GM12891 (cell line): ENCODE results near the gene CLDN3.

Source experiments
- DNase-seq: peaks from one replicate; pipeline ENCODE4 v3.0.0; 2011; ENCODE audit warnings: low spot score; ENCODE audit not compliant: insufficient read length
- FAIRE-seq: peaks from 2 replicates; lab custom pipeline; 2011; peaks lifted over from hg19 to GRCh38; lab: Jason Lieb, UNC
- PAX5 ChIP-seq: IDR thresholded peaks from 2 replicates; pipeline ENCODE4 v1.6.1; 2011; ENCODE audit warnings: low read length, moderate library complexity, mild to moderate bottlenecking; ENCODE audit not compliant: insufficient read depth, severe bottlenecking
- POLR2A ChIP-seq: IDR thresholded peaks from 2 replicates; pipeline ENCODE4 v1.6.1; 2011; ENCODE audit warnings: low read depth, low read length, control low read depth
- POLR2AphosphoS5 ChIP-seq: IDR thresholded peaks from 2 replicates; pipeline ENCODE4 v1.6.1; 2011; ENCODE audit warnings: low read depth, low read length, control low read depth
- POU2F2 ChIP-seq: IDR thresholded peaks from 2 replicates; pipeline ENCODE4 v1.6.1; 2011; ENCODE audit warnings: low read depth, mild to moderate bottlenecking, control low read depth, low read length, moderate library complexity
- SPI1 ChIP-seq: IDR thresholded peaks from 2 replicates; pipeline ENCODE4 v1.6.1; 2011; ENCODE audit warnings: low read depth, low read length, control low read depth
- TAF1 ChIP-seq: IDR thresholded peaks from 2 replicates; pipeline ENCODE4 v1.6.1; 2011; ENCODE audit warnings: low read depth, low read length, control low read depth

The CLDN3 gene

GRCh38 chr7:73719806-73720169 lies 50.3 kb downstream of the CLDN3 start:
- FAIRE-seq (no peak), DNase-seq (no peak)
- no peak for TF ChIP-seq POLR2A
- TF ChIP-seq POU2F2: no peak
- no peak for TF ChIP-seq TAF1
- TF ChIP-seq PAX5: no peak
- TF ChIP-seq SPI1: no peak
- TF ChIP-seq POLR2AphosphoS5: no peak
